WI38 (cell line): Measurements from ENCODE around the gene C2CD4D.

Source experiments
- H3K4me3 ChIP-seq: 2 replicates; pipeline ENCODE4 v1.5.1; 2011; ENCODE audit warnings: low read depth, mild to moderate bottlenecking, control low read depth, low read length
- CTCF ChIP-seq: IDR thresholded peaks from 2 replicates; pipeline ENCODE4 v1.5.1; 2012; ENCODE audit warnings: low read depth, mild to moderate bottlenecking, control low read depth, low read length

C2CD4D gene

GRCh38 chr1:151819227-151819835, 20.3 kb downstream of the C2CD4D start:
- no peak overlapping the region for H3K4me3 ChIP-seq
- TF ChIP-seq CTCF = no peak

- no peak for TF ChIP-seq CTCF
Observed at GRCh38 chr1:151817353-151817730, 22.3 kb downstream of the C2CD4D start.

GRCh38 chr1:151816548-151817352, 22.9 kb downstream of the C2CD4D start:
- TF ChIP-seq CTCF = no peak
- no peak overlapping the region for H3K4me3 ChIP-seq

More at GRCh38 chr1:151817353-151817730, 22.3 kb downstream of the C2CD4D start:
- H3K4me3 ChIP-seq = no peak overlapping the region

- no peak for TF ChIP-seq CTCF
- no peak overlapping the region for H3K4me3 ChIP-seq
Observed at GRCh38 chr1:151815716-151816327, 23.8 kb downstream of the C2CD4D start.

GRCh38 chr1:151814971-151815545, 24.6 kb downstream of the C2CD4D start:
- TF ChIP-seq CTCF = no peak
- no peak overlapping the region for H3K4me3 ChIP-seq

GRCh38 chr1:151814426-151814825, 25.2 kb downstream of the C2CD4D start:
- no peak for TF ChIP-seq CTCF

More at GRCh38 chr1:151814426-151814825, 25.2 kb downstream of the C2CD4D start:
- H3K4me3 ChIP-seq = no peak overlapping the region
